ENCODE measurements around the gene TMEM116.

DNA sequence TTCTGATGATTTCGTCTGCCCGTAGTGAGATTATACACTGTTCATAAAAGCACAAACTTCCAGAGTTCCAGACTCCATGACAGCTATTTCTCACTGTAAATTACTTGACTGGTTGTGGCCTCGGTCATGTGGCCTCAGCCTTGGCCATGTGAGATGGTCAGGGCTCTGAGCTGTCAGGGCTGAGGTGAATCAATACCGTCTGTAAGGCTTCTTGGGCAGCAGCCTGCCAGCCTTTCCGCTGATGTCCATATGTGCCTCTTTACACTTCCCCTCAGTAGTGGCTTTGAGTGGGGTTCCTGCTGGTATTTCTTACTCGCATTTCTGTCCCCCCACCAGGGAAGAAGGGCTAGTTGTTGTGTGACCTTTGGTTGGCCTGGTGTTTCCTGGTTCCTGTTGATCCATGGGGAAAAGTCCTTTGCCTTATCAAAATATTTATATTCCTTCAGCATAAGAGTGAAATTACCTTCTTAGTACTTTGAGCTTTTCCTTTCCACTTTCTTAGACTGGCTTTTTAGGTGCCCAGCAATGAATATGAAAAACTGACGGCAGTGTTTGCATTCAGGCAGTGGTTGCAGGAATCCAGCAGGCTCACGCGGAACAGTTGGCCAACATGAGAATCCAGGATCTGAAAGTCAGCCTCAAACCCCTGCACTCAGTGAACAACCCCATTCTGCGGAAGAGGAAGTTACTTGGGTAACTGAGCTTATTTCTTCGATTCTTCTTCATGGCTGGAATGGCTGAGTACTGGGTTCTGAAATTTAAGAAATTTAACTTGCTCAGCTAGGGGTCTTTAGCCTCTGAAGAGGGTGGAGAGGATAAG lies 124.8 kb downstream of the TMEM116 start:
- TF ChIP-seq, protein P1, sequence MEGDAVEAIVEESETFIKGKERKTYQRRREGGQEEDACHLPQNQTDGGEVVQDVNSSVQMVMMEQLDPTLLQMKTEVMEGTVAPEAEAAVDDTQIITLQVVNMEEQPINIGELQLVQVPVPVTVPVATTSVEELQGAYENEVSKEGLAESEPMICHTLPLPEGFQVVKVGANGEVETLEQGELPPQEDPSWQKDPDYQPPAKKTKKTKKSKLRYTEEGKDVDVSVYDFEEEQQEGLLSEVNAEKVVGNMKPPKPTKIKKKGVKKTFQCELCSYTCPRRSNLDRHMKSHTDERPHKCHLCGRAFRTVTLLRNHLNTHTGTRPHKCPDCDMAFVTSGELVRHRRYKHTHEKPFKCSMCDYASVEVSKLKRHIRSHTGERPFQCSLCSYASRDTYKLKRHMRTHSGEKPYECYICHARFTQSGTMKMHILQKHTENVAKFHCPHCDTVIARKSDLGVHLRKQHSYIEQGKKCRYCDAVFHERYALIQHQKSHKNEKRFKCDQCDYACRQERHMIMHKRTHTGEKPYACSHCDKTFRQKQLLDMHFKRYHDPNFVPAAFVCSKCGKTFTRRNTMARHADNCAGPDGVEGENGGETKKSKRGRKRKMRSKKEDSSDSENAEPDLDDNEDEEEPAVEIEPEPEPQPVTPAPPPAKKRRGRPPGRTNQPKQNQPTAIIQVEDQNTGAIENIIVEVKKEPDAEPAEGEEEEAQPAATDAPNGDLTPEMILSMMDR (IDR thresholded peaks at IDR 0.05) = no peak
- no peak for TF ChIP-seq POLR2A (IDR thresholded peaks at IDR 0.05)
